Nephron (organoid): ENCODE measurements around the gene SMIM21.

Source experiments
- H3K27ac Mint-ChIP-seq, 3 experiments: 2 replicates each; pipeline ENCODE4 v1.8.0; 2020; ENCODE audit warnings: mixed read lengths in 3 of 3, mild to moderate bottlenecking in 2 of 3, moderate library complexity in 1 of 3
- H3K27me3 Mint-ChIP-seq: 2 replicates; pipeline ENCODE4 v1.8.0; 2021; ENCODE audit warnings: low read depth, mild to moderate bottlenecking, moderate library complexity, mixed read lengths
- H3K36me3 Mint-ChIP-seq: 2 replicates; pipeline ENCODE4 v1.8.0; 2020; ENCODE audit warnings: low read depth, mixed read lengths
- H3K4me1 Mint-ChIP-seq: 2 replicates; pipeline ENCODE4 v1.8.0; 2020; ENCODE audit warnings: mixed read lengths
- H3K4me3 Mint-ChIP-seq, 3 experiments: 2 replicates each; pipeline ENCODE4 v1.8.0; 2020; ENCODE audit warnings: mild to moderate bottlenecking in 3 of 3, mixed read lengths in 3 of 3, moderate library complexity in 2 of 3
- H3K9me3 Mint-ChIP-seq: 2 replicates; pipeline ENCODE4 v1.8.0; 2020; ENCODE audit warnings: mixed read lengths
- TF ChIP-seq, protein P1 (sequence below), 3 experiments: fragments of 200-600 bp; sonication (generic); IDR thresholded peaks; one replicate each; pipeline ENCODE4 v1.5.0; 2021; ENCODE audit warnings: antibody characterized with exemption in 3 of 3; ENCODE audit not compliant: unreplicated experiment in 3 of 3

SMIM21 gene

DNA sequence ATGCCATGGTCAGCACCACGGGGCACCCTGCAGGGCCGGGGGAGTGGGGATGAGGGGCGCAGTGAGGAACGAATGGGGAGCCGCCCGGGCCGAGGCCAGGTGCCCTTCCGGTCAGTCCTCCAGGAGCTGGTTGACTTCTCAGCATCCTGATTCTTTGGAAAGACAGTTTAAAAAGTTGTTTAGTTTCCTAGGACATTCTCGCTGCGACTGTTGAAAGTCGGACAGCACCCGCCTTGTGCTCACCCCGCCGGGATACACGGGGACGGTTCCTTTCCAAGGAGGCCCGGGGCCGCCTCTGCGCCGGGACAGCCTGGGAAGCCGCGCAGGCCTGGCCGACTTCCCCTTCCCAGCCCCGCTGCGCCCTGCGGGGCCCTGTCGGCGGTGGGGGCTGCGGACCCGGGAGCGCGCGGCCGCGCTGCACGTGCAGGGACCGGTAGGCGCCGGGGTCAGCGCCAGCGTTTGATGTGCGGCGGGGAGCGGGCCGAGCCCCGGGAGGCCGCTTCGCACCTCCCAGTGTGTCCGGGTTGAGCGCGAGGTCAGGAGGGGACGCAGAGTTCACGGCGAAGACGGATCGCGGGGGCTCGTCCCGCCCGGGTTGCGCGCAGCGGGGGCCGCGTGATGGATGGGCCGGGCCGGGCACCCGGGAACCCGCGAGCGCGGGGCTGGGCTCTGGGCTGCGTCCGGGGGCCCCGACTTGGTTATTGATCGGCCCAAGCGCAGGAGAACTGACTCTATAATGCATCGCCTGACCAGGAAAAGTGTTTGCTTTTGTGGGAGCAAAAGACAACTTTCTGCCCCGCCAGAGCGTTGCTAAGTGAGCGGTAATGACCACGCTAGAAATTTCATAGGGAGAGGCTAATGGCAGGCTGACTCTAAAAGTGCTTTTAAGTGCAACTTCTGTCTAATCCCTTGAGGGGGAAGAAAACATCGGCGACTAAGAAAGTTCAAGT, 28.0 kb upstream of the SMIM21 start:
- Mint-ChIP-seq H3K27me3 (peaks cover 11% of the 10 kb centered on the region), H3K4me3 (peak overlapping the region; percentile 81 to 92 (median 89)), H3K27ac (peak overlapping the region; percentile 81 to 94 (median 93)), H3K9me3 (peaks cover 22% of the 10 kb centered on the region), H3K36me3 (peaks cover 22% of the 10 kb centered on the region), H3K4me1 (peaks cover 27% of the 10 kb centered on the region)
- TF ChIP-seq, protein P1, sequence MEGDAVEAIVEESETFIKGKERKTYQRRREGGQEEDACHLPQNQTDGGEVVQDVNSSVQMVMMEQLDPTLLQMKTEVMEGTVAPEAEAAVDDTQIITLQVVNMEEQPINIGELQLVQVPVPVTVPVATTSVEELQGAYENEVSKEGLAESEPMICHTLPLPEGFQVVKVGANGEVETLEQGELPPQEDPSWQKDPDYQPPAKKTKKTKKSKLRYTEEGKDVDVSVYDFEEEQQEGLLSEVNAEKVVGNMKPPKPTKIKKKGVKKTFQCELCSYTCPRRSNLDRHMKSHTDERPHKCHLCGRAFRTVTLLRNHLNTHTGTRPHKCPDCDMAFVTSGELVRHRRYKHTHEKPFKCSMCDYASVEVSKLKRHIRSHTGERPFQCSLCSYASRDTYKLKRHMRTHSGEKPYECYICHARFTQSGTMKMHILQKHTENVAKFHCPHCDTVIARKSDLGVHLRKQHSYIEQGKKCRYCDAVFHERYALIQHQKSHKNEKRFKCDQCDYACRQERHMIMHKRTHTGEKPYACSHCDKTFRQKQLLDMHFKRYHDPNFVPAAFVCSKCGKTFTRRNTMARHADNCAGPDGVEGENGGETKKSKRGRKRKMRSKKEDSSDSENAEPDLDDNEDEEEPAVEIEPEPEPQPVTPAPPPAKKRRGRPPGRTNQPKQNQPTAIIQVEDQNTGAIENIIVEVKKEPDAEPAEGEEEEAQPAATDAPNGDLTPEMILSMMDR (IDR thresholded peaks at IDR 0.05; ENCODE audit: unreplicated experiment in 3 of 3), result no peak

DNA sequence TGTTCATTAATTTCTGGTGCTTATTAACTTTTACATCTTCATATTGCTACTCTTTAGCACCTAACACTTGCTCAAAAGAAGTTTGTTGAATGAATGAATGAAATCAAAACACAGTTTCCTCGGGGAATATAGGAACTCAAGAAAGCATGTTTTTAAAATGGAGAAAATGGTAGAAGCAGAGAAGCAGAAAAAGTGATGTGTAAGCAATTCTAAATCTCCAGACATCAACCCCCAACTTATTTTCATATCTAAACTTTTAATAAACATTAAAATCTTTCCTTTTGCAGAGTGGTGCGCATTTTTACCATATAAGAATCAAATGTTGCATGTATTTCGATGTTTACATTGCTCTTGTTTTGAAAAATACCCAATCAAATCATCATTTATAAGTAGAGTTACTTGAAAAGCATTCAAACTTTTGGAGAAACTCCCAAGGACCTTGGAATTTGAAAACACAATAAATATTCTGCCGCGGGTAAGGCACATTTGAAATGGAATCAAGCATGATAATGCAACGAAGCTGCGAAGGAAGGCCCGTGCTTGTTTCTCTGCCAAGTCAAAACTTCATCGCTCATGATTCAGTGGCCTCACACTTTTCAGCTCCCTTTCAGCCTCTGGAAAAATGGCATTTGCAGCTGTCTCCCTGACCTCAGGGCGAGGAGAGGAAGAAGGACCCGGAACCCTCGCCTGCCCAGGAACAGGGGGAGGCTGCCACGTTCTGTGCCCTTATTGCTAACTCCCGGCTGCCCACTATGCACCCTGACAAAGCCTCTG, 26.7 kb upstream of the SMIM21 start:
- Mint-ChIP-seq H3K4me3 (peak overlapping the region; percentile 81 to 92 (median 89)), H3K36me3 (peaks cover 15% of the 10 kb centered on the region), H3K27ac (peak overlapping the region; percentile 81 to 94 (median 93)), H3K4me1 (peaks cover 27% of the 10 kb centered on the region), H3K27me3 (peaks cover 14% of the 10 kb centered on the region), H3K9me3 (peaks cover 20% of the 10 kb centered on the region)
- TF ChIP-seq, protein P1 (IDR thresholded peaks at IDR 0.05; ENCODE audit: unreplicated experiment in 3 of 3), result no peak

DNA sequence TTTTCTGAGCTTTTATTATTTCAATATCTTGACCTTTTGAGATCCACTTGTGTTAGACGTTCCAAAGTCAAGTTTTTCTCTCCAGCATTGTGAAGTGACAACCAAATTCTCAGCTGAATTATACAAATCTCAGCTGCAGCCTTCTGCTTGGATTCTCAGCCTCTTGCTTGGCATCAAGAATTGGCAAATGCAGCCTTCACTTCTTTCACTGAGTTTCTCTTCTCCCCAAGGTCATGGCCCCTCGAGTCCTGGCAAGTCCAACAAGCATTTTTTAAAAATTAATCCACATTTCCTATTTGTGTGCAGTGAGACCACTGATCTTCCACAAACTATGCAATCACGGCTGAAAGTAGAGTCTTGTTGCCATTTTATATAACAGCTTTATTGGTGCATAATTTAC, 23.4 kb upstream of the SMIM21 start:
- Mint-ChIP-seq H3K4me3 (no peak overlapping the region), H3K27me3 (peaks cover 18% of the 10 kb centered on the region), H3K4me1 (peaks cover 17% of the 10 kb centered on the region), H3K27ac (no peak overlapping the region), H3K36me3 (peaks cover 5% of the 10 kb centered on the region), H3K9me3 (peaks cover 16% of the 10 kb centered on the region)
- TF ChIP-seq, protein P1 (IDR thresholded peaks at IDR 0.05; ENCODE audit: unreplicated experiment in 3 of 3), result no peak

DNA sequence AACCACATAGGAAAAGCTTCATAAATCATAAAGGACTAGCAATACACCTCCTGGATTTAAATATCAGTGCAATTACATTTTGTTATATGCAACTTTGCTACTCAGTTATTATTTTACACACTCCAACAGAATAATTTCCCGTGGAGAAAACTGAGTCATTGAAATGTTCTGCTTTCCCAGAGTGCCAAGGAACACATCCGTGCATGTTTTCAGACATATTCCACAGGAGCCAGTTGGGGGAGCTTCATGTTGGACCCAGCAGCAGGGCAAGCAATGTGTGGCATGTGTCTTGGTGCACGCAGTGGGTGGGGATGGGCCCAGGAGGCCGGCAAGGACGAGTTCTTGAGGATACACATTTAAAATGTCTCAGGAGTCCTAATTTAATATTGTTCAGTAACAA, 14.4 kb upstream of the SMIM21 start:
- no peak overlapping the region for H3K27ac Mint-ChIP-seq
- TF ChIP-seq, protein P1 (IDR thresholded peaks at IDR 0.05; ENCODE audit: unreplicated experiment in 3 of 3), result no peak
- peaks cover 13% of the 10 kb centered on the region for H3K27me3 Mint-ChIP-seq
- H3K4me1 Mint-ChIP-seq, result peaks cover 14% of the 10 kb centered on the region
- no peaks in the 10 kb centered on the region for H3K9me3 Mint-ChIP-seq
- H3K36me3 Mint-ChIP-seq, result no peaks in the 10 kb centered on the region
- no peak overlapping the region for H3K4me3 Mint-ChIP-seq

DNA sequence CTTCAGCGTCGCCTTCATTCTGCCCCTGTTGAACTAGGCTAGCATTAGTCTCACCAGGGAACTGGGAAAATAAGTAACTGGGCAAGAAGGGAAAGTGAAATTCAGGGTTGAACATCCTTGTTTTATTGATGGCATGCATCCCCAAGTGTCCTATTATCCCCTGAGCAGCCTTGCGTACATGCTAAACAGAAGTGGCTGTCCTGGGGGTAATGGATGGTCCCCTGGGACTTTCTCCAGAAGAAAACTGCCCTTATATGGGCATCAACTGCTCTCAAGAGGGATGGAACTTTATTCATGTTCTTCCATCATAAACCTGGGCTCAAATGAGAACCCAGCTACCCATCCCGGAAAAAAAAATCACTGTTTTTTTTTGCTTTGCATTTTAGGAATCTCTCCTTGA, 11.8 kb upstream of the SMIM21 start:
- TF ChIP-seq, protein P1 (IDR thresholded peaks at IDR 0.05; ENCODE audit: unreplicated experiment in 3 of 3), result no peak

More for the DNA sequence above, 11.8 kb upstream of the SMIM21 start:
- no peak overlapping the region for H3K4me3 Mint-ChIP-seq
- H3K36me3 Mint-ChIP-seq, result no peaks in the 10 kb centered on the region
- H3K4me1 Mint-ChIP-seq, result peaks cover 14% of the 10 kb centered on the region
- no peaks in the 10 kb centered on the region for H3K9me3 Mint-ChIP-seq
- peaks cover 13% of the 10 kb centered on the region for H3K27me3 Mint-ChIP-seq
- no peak overlapping the region for H3K27ac Mint-ChIP-seq
